Stomach (tissue), 9 donors: ENCODE results near the gene GNB1L. TPM values are rescaled to one million over a fixed set of nuclear protein-coding genes. Genes with fewer than 3 reads are reported as not detected.

ENCODE experiments used
- DNase-seq, 2 donors: peaks; one replicate each; pipeline versions ENCODE4 v3.0.0 to v3.0.0-alpha.2; 2013 to 2019
- H3K27ac ChIP-seq, 5 donors: fragments of 200-600 bp in 4 of 5; sonication (generic) in 4 of 5; one replicate each; pipeline ENCODE4 v1.5.1; 2013 to 2019; ENCODE audit warnings: mild to moderate bottlenecking in 1 of 5, moderate library complexity in 1 of 5
- H3K27me3 ChIP-seq, 3 donors: fragments of 200-600 bp; sonication (generic); one replicate each; pipeline ENCODE4 v1.5.1; 2017 to 2019; ENCODE audit warnings: mixed run types in 1 of 3
- H3K36me3 ChIP-seq, 4 donors: fragments of 200-600 bp; sonication (generic); 1 replicate in 3 of 4; 2 replicates in 1 of 4; pipeline ENCODE4 v1.5.1; 2016 to 2019
- H3K4me1 ChIP-seq, 4 donors: fragments of 200-600 bp; sonication (generic); one replicate each; pipeline ENCODE4 v1.5.1; 2016 to 2019
- H3K4me3 ChIP-seq, 4 donors: fragments of 200-600 bp; sonication (generic) in 3 of 4; one replicate each; pipeline ENCODE4 v1.5.1; 2016 to 2019; ENCODE audit warnings: mild to moderate bottlenecking in 1 of 4
- H3K9me3 ChIP-seq, 4 donors: fragments of 200-600 bp; sonication (generic); one replicate each; pipeline ENCODE4 v1.5.1; 2016 to 2019
- CTCF ChIP-seq, 7 experiments: fragments of 450-650 bp in 4 of 7; fragments of 200-600 bp in 3 of 7; sonication (generic) in 3 of 7; IDR thresholded peaks; one replicate each; pipeline ENCODE4 v1.5.1; 2016 to 2019; ENCODE audit warnings: antibody characterized with exemption in 7 of 7, control low read depth in 2 of 7, mild to moderate bottlenecking in 1 of 7
- EP300 ChIP-seq: sonication (generic); formaldehyde crosslinking; IDR thresholded peaks from one replicate; pipeline ENCODE4 v1.6.1; 2017; ENCODE audit warnings: antibody characterized with exemption
- POLR2A ChIP-seq, 4 donors: fragments of 450-650 bp; IDR thresholded peaks; one replicate each; pipeline ENCODE4 v1.6.1; 2016; ENCODE audit warnings: antibody characterized with exemption in 4 of 4, control low read depth in 2 of 4, mild to moderate bottlenecking in 1 of 4, moderate library complexity in 1 of 4
- POLR2AphosphoS5 ChIP-seq, 3 donors: sonication (generic); formaldehyde crosslinking; IDR thresholded peaks; one replicate each; pipeline ENCODE4 v1.6.1; 2016; ENCODE audit warnings: antibody characterized with exemption in 3 of 3
- WGBS, 5 donors: extraction: QIAGEN DNeasy Blood & Tissue Kit in 3 of 5; methylation state at CpG; one replicate each; pipeline versions ENCODE4 v1.1.5 to v1.1.7; 2013 to 2018; 5-methylcytosine and 5-hydroxymethylcytosine counted together
- intact Hi-C: fragments of 100-400 bp; cut with DNase I; formaldehyde crosslinking; loops from one replicate; pipeline ENCODE4 v1.15.1; 2023; ENCODE audit warnings: low total_unique reads
- polyA plus RNA-seq, 3 donors: library from polyadenylated mRNA; stranded (reverse); fragments of 200-250 nt; gene quantifications; one replicate each; pipeline ENCODE4 v1.2.3, GENCODE V29; 2013
- total RNA-seq, 5 donors: library from RNA; depleted of rRNA; stranded (reverse); fragments of >200 nt; gene quantifications; one replicate each; pipeline versions ENCODE4 v1.1.0 to v1.2.3, GENCODE V29; 2014 to 2016
- donor health status: healthy with polysubstance abuse.
- donor health status: Bipolar disorder and iron deficiency.
- donor health status: healthy.

GNB1L gene
- total and polyA plus RNA-seq, 8 donors, result 0.29 to 6.8 (median 3.1) TPM; not detected in 1

- H3K36me3 ChIP-seq, result peaks cover 0 to 9% (median 0%) of the 10 kb centered on the region in 4 donors
- H3K9me3 ChIP-seq, result no peaks in the 10 kb centered on the region
- TF ChIP-seq POLR2AphosphoS5 (IDR thresholded peaks at IDR 0.05), result no peak
- TF ChIP-seq EP300, result no peak
- TF ChIP-seq CTCF (IDR thresholded peaks at IDR 0.05), result no peak
- TF ChIP-seq POLR2A (IDR thresholded peaks at IDR 0.05), result no peak
- intact Hi-C loops, result no loop called here
- H3K4me1 ChIP-seq, result peaks cover 19 to 33% (median 27%) of the 10 kb centered on the region in 4 donors
- DNase-seq, result peak; percentile 48 to 67
- no peak overlapping the region for H3K4me3 ChIP-seq
- peak overlapping the region in 4 of 5 donors; percentile 24 to 66 (median 53) for H3K27ac ChIP-seq
- WGBS, 5 donors, result 43 to 75% (median 57%) methylated on average over 21 to 27 of the region's 27 CpGs
- no peaks in the 10 kb centered on the region for H3K27me3 ChIP-seq
Observed at GRCh38 chr22:19843107-19843856, 11.4 kb downstream of the GNB1L start.

- Histone ChIP-seq H3K4me3 (no peak overlapping the region), H3K9me3 (no peaks in the 10 kb centered on the region), H3K27ac (no peak overlapping the region), H3K4me1 (peaks cover 15 to 29% (median 25%) of the 10 kb centered on the region in 4 donors), H3K36me3 (peaks cover 0 to 9% (median 0%) of the 10 kb centered on the region in 4 donors), H3K27me3 (no peaks in the 10 kb centered on the region)
- WGBS, 5 donors, result 85 to 94% (median 89%) methylated on average over 9 to 12 of the region's 12 CpGs
- no peak for DNase-seq
- intact Hi-C loops, result no loop called here
- TF ChIP-seq POLR2A (IDR thresholded peaks at IDR 0.05), result no peak
- no peak for TF ChIP-seq EP300
- no peak for TF ChIP-seq POLR2AphosphoS5 (IDR thresholded peaks at IDR 0.05)
- no peak for TF ChIP-seq CTCF (IDR thresholded peaks at IDR 0.05)
Observed at GRCh38 chr22:19842393-19843106, 12.1 kb downstream of the GNB1L start.

GRCh38 chr22:19841641-19842392, 12.9 kb downstream of the GNB1L start:
- Histone ChIP-seq H3K4me1 (peaks cover 15 to 29% (median 25%) of the 10 kb centered on the region in 4 donors), H3K27ac (no peak overlapping the region), H3K4me3 (no peak overlapping the region), H3K9me3 (no peaks in the 10 kb centered on the region), H3K27me3 (no peaks in the 10 kb centered on the region), H3K36me3 (peaks cover 0 to 2% (median 0%) of the 10 kb centered on the region in 4 donors)
- no peak for TF ChIP-seq EP300
- intact Hi-C loops, result no loop called here
- WGBS, 5 donors, result 84 to 92% (median 87%) methylated on average over 7 to 8 of the region's 8 CpGs
- no peak for DNase-seq

- Histone ChIP-seq H3K9me3 (no peaks in the 10 kb centered on the region), H3K27ac (no peak overlapping the region), H3K4me1 (peaks cover 15 to 29% (median 25%) of the 10 kb centered on the region in 4 donors), H3K27me3 (no peaks in the 10 kb centered on the region), H3K36me3 (no peaks in the 10 kb centered on the region), H3K4me3 (no peak overlapping the region)
- no peak for DNase-seq
- intact Hi-C loops, result no loop called here
- TF ChIP-seq POLR2AphosphoS5 (IDR thresholded peaks at IDR 0.05) (no peak), POLR2A (IDR thresholded peaks at IDR 0.05) (no peak), EP300 (no peak), CTCF (IDR thresholded peaks at IDR 0.05) (no peak)
- 91 to 95% (median 93%) methylated on average over 6 of the region's 6 CpGs for WGBS, 5 donors
Observed at GRCh38 chr22:19840955-19841640, 13.6 kb downstream of the GNB1L start.
